ENCODE data around the gene BRICD5. TPM values are rescaled to one million over a fixed set of nuclear protein-coding genes. Genes with fewer than 3 reads are reported as not detected.

The BRICD5 gene
- total and polyA plus RNA-seq, 2 donors (not counting 1 experiment from before 2014, with no cell fraction given) = 0.23 to 1.5 TPM

- H3K4me2 ChIP-seq (ENCODE audit: extremely low read depth, insufficient read depth, low read length) = peak overlapping the region; percentile 94
- H2AFZ ChIP-seq (ENCODE audit: low read length) = peak overlapping the region; percentile 47
- H3K9ac ChIP-seq (ENCODE audit: insufficient read depth, low read length) = peak overlapping the region; percentile 86
- peaks cover 2% of the 10 kb centered on the region for H3K4me1 ChIP-seq (ENCODE audit: control insufficient read depth, extremely low read depth, insufficient read depth, low read length)
- H4K20me1 ChIP-seq (ENCODE audit: control insufficient read depth, extremely low read depth, insufficient read depth, low read length) = no peaks in the 10 kb centered on the region
- DNase-seq (ENCODE audit: low read depth in 2 of 2) = peak; percentile 46 to 60
- H3K36me3 ChIP-seq (ENCODE audit: control insufficient read depth, insufficient read depth, low read length) = peaks cover 6% of the 10 kb centered on the region
- TF ChIP-seq CTCF (conservative IDR thresholded peaks at IDR 0.05 in 1 of 2, IDR thresholded peaks at IDR 0.05 in 1 of 2; ENCODE audit: low read depth in 1 of 2, low read length in 2 of 2) (peak; percentile 17 to 21), EZH2 (IDR thresholded peaks at IDR 0.05; ENCODE audit: low read length, missing control alignments) (no peak)
- H3K27ac ChIP-seq (ENCODE audit: insufficient read depth, low read length) = peak overlapping the region; percentile 73
- H3K4me3 ChIP-seq (replicated peaks in 1 of 4; ENCODE audit: control extremely low read depth in 1 of 4, insufficient read depth in 1 of 4, low read depth in 3 of 4, low read length in 4 of 4) = peak overlapping the region; percentile 75 to 99 (median 84)
- H3K9me3 ChIP-seq (ENCODE audit: control insufficient read depth, insufficient read depth, low read depth, low read length) = no peaks in the 10 kb centered on the region
- H3K27me3 ChIP-seq (ENCODE audit: control insufficient read depth, insufficient read depth, low read length) = no peaks in the 10 kb centered on the region
- H3K79me2 ChIP-seq (ENCODE audit: control insufficient read depth, insufficient read depth, low read length) = peaks cover 40% of the 10 kb centered on the region
Measured at GRCh38 chr16:2223942-2224486, 13.4 kb upstream of the BRICD5 start.

GRCh38 chr16:2223221-2223941 is 12.7 kb upstream of the BRICD5 start, which contains the start of gene E4F1:
Gene E4F1 (plus strand): TSS chr16:2223591. CDS start chr16:2223614, 23 bp downstream.
- peak within 1 kb of the TSS; percentile 73 for H3K27ac ChIP-seq (ENCODE audit: insufficient read depth, low read length)
- H3K9ac ChIP-seq (ENCODE audit: insufficient read depth, low read length) = peak within 1 kb of the TSS; percentile 86
- H3K27me3 ChIP-seq (ENCODE audit: control insufficient read depth, insufficient read depth, low read length) = no peaks in the 10 kb centered on the region
- TF ChIP-seq EZH2 (IDR thresholded peaks at IDR 0.05; ENCODE audit: low read length, missing control alignments) (no peak), CTCF (conservative IDR thresholded peaks at IDR 0.05 in 1 of 2, IDR thresholded peaks at IDR 0.05 in 1 of 2; ENCODE audit: low read depth in 1 of 2, low read length in 2 of 2) (no peak)
- no peaks in the 10 kb centered on the region for H4K20me1 ChIP-seq (ENCODE audit: control insufficient read depth, extremely low read depth, insufficient read depth, low read length)
- peak within 1 kb of the TSS; percentile 47 for H2AFZ ChIP-seq (ENCODE audit: low read length)
- H3K4me1 ChIP-seq (ENCODE audit: control insufficient read depth, extremely low read depth, insufficient read depth, low read length) = peaks cover 2% of the 10 kb centered on the region
- peak; percentile 99 to 100 for DNase-seq (ENCODE audit: low read depth in 2 of 2)
- no peaks in the 10 kb centered on the region for H3K9me3 ChIP-seq (ENCODE audit: control insufficient read depth, insufficient read depth, low read depth, low read length)
- H3K4me3 ChIP-seq (replicated peaks in 1 of 4; ENCODE audit: control extremely low read depth in 1 of 4, insufficient read depth in 1 of 4, low read depth in 3 of 4, low read length in 4 of 4) = peak within 1 kb of the TSS; percentile 75 to 99 (median 84)
- H3K79me2 ChIP-seq (ENCODE audit: control insufficient read depth, insufficient read depth, low read length) = peaks cover 38% of the 10 kb centered on the region
- H3K36me3 ChIP-seq (ENCODE audit: control insufficient read depth, insufficient read depth, low read length) = peaks cover 3% of the 10 kb centered on the region
- H3K4me2 ChIP-seq (ENCODE audit: extremely low read depth, insufficient read depth, low read length) = peak within 1 kb of the TSS; percentile 94

GRCh38 chr16:2216330-2216729 is 5.7 kb upstream of the BRICD5 start:
- Histone ChIP-seq H3K4me2 (ENCODE audit: extremely low read depth, insufficient read depth, low read length) (no peak overlapping the region), H3K9ac (ENCODE audit: insufficient read depth, low read length) (no peak overlapping the region), H3K4me1 (ENCODE audit: control insufficient read depth, extremely low read depth, insufficient read depth, low read length) (peaks cover 7% of the 10 kb centered on the region), H3K4me3 (replicated peaks in 1 of 4; ENCODE audit: control extremely low read depth in 1 of 4, insufficient read depth in 1 of 4, low read depth in 3 of 4, low read length in 4 of 4) (no peak overlapping the region), H3K36me3 (ENCODE audit: control insufficient read depth, insufficient read depth, low read length) (peaks cover 2% of the 10 kb centered on the region), H3K79me2 (ENCODE audit: control insufficient read depth, insufficient read depth, low read length) (peaks cover 18% of the 10 kb centered on the region), H3K27ac (ENCODE audit: insufficient read depth, low read length) (no peak overlapping the region), H4K20me1 (ENCODE audit: control insufficient read depth, extremely low read depth, insufficient read depth, low read length) (no peaks in the 10 kb centered on the region), H2AFZ (ENCODE audit: low read length) (no peak overlapping the region), H3K9me3 (ENCODE audit: control insufficient read depth, insufficient read depth, low read depth, low read length) (no peaks in the 10 kb centered on the region), H3K27me3 (ENCODE audit: control insufficient read depth, insufficient read depth, low read length) (no peaks in the 10 kb centered on the region)
- TF ChIP-seq EZH2 (IDR thresholded peaks at IDR 0.05; ENCODE audit: low read length, missing control alignments) (no peak), CTCF (conservative IDR thresholded peaks at IDR 0.05 in 1 of 2, IDR thresholded peaks at IDR 0.05 in 1 of 2; ENCODE audit: low read depth in 1 of 2, low read length in 2 of 2) (no peak)
- no peak for DNase-seq (ENCODE audit: low read depth in 2 of 2)

Measured in fibroblast of lung (primary cell).